ENCODE results near the gene REC8.

REC8 gene

GRCh38 chr14:24181371-24182077, 9.6 kb downstream of the REC8 start:
- TF ChIP-seq, protein P1, sequence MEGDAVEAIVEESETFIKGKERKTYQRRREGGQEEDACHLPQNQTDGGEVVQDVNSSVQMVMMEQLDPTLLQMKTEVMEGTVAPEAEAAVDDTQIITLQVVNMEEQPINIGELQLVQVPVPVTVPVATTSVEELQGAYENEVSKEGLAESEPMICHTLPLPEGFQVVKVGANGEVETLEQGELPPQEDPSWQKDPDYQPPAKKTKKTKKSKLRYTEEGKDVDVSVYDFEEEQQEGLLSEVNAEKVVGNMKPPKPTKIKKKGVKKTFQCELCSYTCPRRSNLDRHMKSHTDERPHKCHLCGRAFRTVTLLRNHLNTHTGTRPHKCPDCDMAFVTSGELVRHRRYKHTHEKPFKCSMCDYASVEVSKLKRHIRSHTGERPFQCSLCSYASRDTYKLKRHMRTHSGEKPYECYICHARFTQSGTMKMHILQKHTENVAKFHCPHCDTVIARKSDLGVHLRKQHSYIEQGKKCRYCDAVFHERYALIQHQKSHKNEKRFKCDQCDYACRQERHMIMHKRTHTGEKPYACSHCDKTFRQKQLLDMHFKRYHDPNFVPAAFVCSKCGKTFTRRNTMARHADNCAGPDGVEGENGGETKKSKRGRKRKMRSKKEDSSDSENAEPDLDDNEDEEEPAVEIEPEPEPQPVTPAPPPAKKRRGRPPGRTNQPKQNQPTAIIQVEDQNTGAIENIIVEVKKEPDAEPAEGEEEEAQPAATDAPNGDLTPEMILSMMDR (IDR thresholded peaks at IDR 0.05; ENCODE audit: low read depth, low read length), result no peak
- no peak for DNase-seq (ENCODE audit: low read depth, low spot score)
- in situ Hi-C loops (cut with HindIII; ENCODE audit: low sequenced_read_pairs), result no loop called here
- no peak overlapping the region for H3K4me3 ChIP-seq (ENCODE audit: low read depth, low read length)

- in situ Hi-C loops (cut with HindIII; ENCODE audit: low sequenced_read_pairs), result no loop called here
- TF ChIP-seq, protein P1 (IDR thresholded peaks at IDR 0.05; ENCODE audit: low read depth, low read length), result no peak
Observed at GRCh38 chr14:24182110-24182882, 10.4 kb downstream of the REC8 start.

GRCh38 chr14:24183014-24183481, 11.2 kb downstream of the REC8 start:
- in situ Hi-C loops (cut with HindIII; ENCODE audit: low sequenced_read_pairs), result no loop called here
- DNase-seq (ENCODE audit: low read depth, low spot score), result no peak
- no peak overlapping the region for H3K4me3 ChIP-seq (ENCODE audit: low read depth, low read length)
- TF ChIP-seq, protein P1 (IDR thresholded peaks at IDR 0.05; ENCODE audit: low read depth, low read length), result no peak

More at GRCh38 chr14:24182110-24182882, 10.4 kb downstream of the REC8 start:
- H3K4me3 ChIP-seq (ENCODE audit: low read depth, low read length), result no peak overlapping the region
- DNase-seq (ENCODE audit: low read depth, low spot score), result no peak

- no peak overlapping the region for H3K4me3 ChIP-seq (ENCODE audit: low read depth, low read length)
- in situ Hi-C loops (cut with HindIII; ENCODE audit: low sequenced_read_pairs), result no loop called here
Observed at GRCh38 chr14:24184104-24184970, 12.5 kb downstream of the REC8 start.

GRCh38 chr14:24185026-24185425, 13.1 kb downstream of the REC8 start:
- DNase-seq (ENCODE audit: low read depth, low spot score), result no peak
- TF ChIP-seq, protein P1 (IDR thresholded peaks at IDR 0.05; ENCODE audit: low read depth, low read length), result no peak
- in situ Hi-C loops (cut with HindIII; ENCODE audit: low sequenced_read_pairs), result no loop called here
- no peak overlapping the region for H3K4me3 ChIP-seq (ENCODE audit: low read depth, low read length)

More at GRCh38 chr14:24184104-24184970, 12.5 kb downstream of the REC8 start:
- no peak for DNase-seq (ENCODE audit: low read depth, low spot score)
- TF ChIP-seq, protein P1 (IDR thresholded peaks at IDR 0.05; ENCODE audit: low read depth, low read length), result no peak

DNA sequence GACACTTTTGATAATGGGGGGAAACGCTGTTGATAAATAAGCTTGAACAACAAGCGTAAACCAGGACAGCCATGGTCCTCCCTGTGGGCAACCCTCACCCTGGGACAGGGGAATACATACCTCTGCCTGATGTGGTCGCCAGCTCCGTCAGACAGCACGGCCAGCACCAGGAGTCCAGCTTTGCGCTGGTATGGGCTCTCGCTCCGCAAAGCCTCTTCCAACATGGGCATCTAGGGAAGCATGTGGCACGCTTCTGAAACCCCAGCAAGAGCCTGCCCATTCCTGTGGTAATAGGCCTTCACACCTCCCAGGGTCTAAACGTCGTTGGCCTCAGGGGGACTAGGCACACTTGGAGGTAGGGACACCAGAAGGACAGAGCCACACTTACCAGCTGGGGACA, 13.9 kb downstream of the REC8 start:
- in situ Hi-C loops (cut with HindIII; ENCODE audit: low sequenced_read_pairs), result no loop called here
- TF ChIP-seq, protein P1 (IDR thresholded peaks at IDR 0.05; ENCODE audit: low read depth, low read length), result no peak
- H3K4me3 ChIP-seq (ENCODE audit: low read depth, low read length), result no peak overlapping the region
- no peak for DNase-seq (ENCODE audit: low read depth, low spot score)
